ENCODE data around the gene DGKI. TPM values are rescaled to one million over a fixed set of nuclear protein-coding genes. Genes with fewer than 3 reads are reported as not detected.

DGKI gene
- total RNA-seq, 4 donors from 2014 or later: 0.44 to 1.1 (median 1.0) TPM; not detected in 1

DNA sequence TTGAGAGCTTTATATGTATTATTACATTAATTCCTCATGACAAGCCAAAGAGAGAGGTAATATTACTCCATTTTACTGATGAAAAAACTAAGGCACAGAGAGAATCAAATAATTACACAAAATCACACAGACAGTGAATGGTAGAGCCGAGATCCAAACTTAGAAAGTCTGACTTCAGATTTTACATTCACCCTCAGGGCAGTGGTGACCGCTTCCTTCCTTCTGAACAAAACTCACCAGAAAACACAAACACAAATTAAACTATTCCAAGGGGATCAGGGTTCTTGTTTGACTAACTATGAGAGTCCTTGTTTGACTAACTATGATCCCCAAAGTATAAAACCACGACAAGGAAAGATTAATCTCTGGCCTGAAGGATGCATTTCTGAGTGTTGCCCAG, 435.3 kb downstream of the DGKI start:
- TF ChIP-seq, protein P1, sequence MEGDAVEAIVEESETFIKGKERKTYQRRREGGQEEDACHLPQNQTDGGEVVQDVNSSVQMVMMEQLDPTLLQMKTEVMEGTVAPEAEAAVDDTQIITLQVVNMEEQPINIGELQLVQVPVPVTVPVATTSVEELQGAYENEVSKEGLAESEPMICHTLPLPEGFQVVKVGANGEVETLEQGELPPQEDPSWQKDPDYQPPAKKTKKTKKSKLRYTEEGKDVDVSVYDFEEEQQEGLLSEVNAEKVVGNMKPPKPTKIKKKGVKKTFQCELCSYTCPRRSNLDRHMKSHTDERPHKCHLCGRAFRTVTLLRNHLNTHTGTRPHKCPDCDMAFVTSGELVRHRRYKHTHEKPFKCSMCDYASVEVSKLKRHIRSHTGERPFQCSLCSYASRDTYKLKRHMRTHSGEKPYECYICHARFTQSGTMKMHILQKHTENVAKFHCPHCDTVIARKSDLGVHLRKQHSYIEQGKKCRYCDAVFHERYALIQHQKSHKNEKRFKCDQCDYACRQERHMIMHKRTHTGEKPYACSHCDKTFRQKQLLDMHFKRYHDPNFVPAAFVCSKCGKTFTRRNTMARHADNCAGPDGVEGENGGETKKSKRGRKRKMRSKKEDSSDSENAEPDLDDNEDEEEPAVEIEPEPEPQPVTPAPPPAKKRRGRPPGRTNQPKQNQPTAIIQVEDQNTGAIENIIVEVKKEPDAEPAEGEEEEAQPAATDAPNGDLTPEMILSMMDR (IDR thresholded peaks at IDR 0.05): no peak
- no peak for TF ChIP-seq POLR2A (IDR thresholded peaks at IDR 0.05)
- H3K4me1 ChIP-seq: no peaks in the 10 kb centered on the region
- intact Hi-C loops (cut with DNase I): no loop called here
- H3K4me3 ChIP-seq: no peak overlapping the region
- no peaks in the 10 kb centered on the region for H3K36me3 ChIP-seq
- DNase-seq: no peak
- no peaks in the 10 kb centered on the region for H3K27me3 ChIP-seq
- no peaks in the 10 kb centered on the region for H3K9me3 ChIP-seq
- 57 to 72% methylated on average over 3 of the region's 3 CpGs for WGBS, 2 donors
- H3K27ac ChIP-seq: no peak overlapping the region

DNA sequence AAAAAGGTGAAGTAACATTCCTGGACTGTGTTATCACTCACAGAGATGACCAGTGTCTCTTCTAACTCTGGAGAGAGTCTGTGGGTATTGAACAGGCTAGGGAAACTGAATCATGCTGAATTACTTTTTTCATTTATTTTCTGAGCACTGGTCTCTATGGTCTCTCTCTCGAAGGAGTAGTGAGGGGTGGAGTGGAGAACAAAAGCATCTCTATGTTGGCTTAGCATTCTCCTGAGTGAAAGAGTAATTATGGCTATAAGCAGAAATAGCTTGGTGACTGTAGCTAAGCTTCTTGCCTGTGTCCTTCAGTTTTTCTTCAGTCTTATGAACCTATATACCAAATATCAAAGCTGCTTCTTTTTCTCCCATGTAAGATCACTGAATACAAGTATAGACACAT, 438.6 kb downstream of the DGKI start:
- no peak for DNase-seq
- H3K9me3 ChIP-seq: no peaks in the 10 kb centered on the region
- H3K36me3 ChIP-seq: no peaks in the 10 kb centered on the region
- H3K27me3 ChIP-seq: no peaks in the 10 kb centered on the region
- intact Hi-C loops (cut with DNase I): no loop called here
- no peak overlapping the region for H3K27ac ChIP-seq
- TF ChIP-seq, protein P1 (IDR thresholded peaks at IDR 0.05): no peak
- TF ChIP-seq POLR2A (IDR thresholded peaks at IDR 0.05): no peak
- H3K4me1 ChIP-seq: no peaks in the 10 kb centered on the region
- WGBS, 2 donors: 36 to 67% methylated on average over 1 of the region's 1 CpG
- H3K4me3 ChIP-seq: no peak overlapping the region

DNA sequence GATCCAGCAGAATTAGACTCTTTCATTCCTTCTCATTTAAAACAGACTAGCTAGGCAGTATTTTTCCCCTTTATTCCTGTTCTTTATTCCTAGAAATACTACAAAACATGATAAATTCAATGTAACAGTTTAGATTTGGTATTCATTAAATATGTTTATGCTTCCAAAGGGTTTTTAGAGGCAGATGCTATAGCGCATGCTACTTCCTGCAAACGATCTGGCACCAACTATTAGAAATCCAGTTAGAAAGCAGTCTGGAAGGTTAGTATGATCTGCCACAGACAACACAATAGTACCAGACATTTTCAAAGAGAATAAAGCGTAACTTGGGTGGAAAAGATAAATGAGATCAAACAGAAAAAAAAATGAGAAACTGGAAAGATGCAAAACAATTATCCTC, 439.7 kb downstream of the DGKI start:
- H3K27me3 ChIP-seq: no peaks in the 10 kb centered on the region
- H3K4me1 ChIP-seq: no peaks in the 10 kb centered on the region
- WGBS, 2 donors: 68 to 81% methylated on average over 3 of the region's 3 CpGs
- no peaks in the 10 kb centered on the region for H3K9me3 ChIP-seq
- DNase-seq: no peak
- TF ChIP-seq POLR2A (IDR thresholded peaks at IDR 0.05): no peak
- TF ChIP-seq, protein P1 (IDR thresholded peaks at IDR 0.05): no peak
- intact Hi-C loops (cut with DNase I): no loop called here
- H3K36me3 ChIP-seq: no peaks in the 10 kb centered on the region
- no peak overlapping the region for H3K4me3 ChIP-seq
- no peak overlapping the region for H3K27ac ChIP-seq

DNA sequence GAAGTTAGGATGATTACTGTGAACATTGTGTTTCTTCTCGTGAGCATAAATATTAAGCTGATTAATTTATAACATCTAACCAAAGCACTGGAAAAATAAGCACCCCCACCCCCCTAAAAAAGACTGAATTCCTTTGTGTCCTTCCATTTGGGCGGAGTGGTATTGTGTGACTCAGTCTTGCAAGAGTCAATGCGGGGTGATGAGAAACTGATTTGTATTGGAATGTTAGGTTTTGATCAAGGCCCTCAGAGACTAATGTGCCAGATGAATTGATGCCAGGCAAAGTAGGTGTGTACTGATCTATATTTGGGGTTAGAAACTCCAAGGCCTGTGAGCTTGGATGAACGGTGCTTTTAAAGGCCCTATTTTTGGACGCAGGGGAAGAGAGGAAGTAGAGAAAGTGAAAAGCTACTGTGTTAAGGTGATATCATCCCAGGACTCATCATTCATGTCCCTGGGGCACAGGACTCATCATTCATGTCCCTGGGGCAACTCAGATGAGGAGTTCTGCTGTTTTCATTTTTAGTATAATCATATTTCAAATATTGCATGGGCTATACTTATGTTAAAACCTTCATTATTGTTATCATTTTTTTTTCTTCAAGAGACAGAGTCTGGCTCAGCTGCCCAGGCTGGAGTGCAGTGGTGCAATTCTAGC, 442.0 kb downstream of the DGKI start:
- no peaks in the 10 kb centered on the region for H3K36me3 ChIP-seq
- no peak for TF ChIP-seq POLR2A (IDR thresholded peaks at IDR 0.05)
- TF ChIP-seq, protein P1 (IDR thresholded peaks at IDR 0.05): no peak
- 56 to 71% methylated on average over 4 to 5 of the region's 5 CpGs for WGBS, 2 donors
- intact Hi-C loops (cut with DNase I): no loop called here
- no peaks in the 10 kb centered on the region for H3K27me3 ChIP-seq
- H3K4me1 ChIP-seq: no peaks in the 10 kb centered on the region
- no peak for DNase-seq
- H3K9me3 ChIP-seq: no peaks in the 10 kb centered on the region
- no peak overlapping the region for H3K4me3 ChIP-seq
- no peak overlapping the region for H3K27ac ChIP-seq

DNA sequence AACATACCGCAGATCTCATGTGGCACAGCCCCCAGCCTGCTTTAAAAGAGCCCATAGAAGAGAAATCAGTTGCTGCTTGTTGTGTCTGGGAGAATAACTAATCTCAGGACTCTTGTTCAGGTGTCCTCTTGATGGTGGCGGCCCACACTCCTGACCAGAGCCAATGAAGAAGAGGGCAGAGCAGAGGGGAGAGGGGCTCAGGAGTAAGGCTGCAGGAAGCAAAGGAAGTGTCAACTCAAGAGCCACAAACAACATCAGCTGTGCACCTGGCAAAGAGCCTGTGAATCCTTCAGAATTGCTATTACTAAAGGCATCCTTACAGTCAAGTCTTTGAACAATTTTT, 443.4 kb downstream of the DGKI start:
- 35 to 82% methylated on average over 2 of the region's 2 CpGs for WGBS, 2 donors
- Histone ChIP-seq H3K4me1 (no peaks in the 10 kb centered on the region), H3K36me3 (no peaks in the 10 kb centered on the region), H3K27me3 (no peaks in the 10 kb centered on the region), H3K27ac (no peak overlapping the region), H3K4me3 (no peak overlapping the region), H3K9me3 (no peaks in the 10 kb centered on the region)
- intact Hi-C loops (cut with DNase I): no loop called here
- TF ChIP-seq, protein P1 (IDR thresholded peaks at IDR 0.05): no peak
- no peak for TF ChIP-seq POLR2A (IDR thresholded peaks at IDR 0.05)
- DNase-seq: no peak
